Measurements from ENCODE around the gene ATG10.
"Not testable (repeated sequence)": the region's sequence is repeated elsewhere in the genome, so short reads cannot be mapped to it uniquely, and the experiment has no call there.

The ATG10 gene

DNA sequence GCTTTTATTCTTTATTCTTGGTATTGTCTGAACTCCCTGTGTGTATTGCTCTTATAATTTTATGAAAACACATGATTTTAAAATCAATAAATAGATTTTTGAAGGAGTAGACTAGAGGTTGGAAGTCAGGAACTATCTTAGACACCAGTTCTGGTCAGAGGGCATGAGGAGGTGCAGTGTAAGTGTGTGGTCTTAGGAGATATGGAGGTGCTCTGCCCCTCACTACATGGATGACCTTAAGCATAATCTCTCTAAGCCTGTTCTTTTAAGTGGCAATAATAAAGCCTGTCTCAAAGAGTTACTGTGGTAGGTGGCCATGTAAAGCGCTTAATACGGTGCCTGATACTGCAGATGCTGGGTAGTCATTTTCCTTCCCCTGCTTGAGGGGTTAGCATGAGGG lies 272.3 kb downstream of the ATG10 start:
- no peak for DNase-seq

DNA sequence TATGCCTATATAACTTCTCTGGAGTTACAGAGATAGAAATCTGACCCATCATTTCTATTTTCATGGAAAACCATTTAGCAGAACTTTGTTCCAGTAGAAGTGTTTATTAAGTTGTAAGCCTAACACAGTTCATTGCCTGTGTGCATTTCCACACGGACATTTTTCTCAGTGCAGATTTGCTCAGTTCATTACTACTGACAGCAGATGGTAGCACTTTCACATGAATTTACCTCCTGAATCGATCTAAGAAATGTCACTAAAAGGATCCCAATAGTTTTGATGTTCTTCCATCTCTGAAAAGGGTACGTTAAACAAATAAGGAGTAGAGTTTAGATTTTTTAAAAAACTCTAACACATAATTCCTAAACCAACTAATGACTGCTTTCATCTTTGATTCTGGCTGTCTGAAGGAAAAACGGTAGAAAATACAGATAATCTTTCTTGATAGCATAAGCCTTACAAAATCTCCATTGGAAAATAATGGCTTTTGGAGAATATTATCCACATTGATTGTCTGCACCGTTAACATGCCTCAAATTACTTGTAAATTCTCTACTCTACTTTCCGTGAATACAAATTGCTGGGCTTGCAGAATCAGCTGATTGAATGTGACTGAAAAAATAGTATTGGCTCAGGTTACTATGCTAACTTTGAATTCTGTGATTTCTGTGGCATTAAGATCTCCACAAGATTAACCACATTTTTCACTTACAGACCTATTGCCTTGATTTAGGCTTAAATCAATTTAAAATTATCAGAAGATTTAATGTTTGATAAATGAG lies 273.2 kb downstream of the ATG10 start:
- no peak for DNase-seq

DNA sequence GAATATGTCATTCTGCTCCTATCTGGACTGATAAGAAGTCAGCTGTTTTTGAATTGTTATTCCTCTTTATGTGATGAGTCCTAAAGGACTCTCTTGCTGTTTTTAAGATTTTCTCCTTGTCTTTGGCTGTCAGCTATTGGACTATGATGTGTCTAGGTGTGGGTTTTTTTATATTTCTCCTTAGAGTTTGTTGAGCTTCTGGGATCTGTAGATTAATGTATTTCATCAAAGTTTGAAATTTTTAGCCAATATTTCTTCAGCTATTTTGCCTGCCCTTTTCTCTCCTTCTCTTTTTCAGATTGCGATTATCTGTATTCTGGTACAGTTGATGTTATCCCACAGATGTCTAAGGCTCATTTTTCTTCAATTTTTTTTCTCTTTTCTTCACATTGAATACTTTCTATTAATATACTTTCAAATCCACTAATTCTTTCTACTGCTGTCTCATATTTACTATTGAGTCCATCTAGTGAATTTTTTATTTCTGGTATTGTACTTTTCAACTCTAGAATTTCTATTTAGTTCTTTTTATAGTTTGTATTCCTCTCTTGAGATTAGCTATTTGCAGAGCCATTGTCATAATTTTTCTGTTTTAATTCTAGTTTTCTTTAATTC lies 275.2 kb downstream of the ATG10 start:
- no peak for DNase-seq

DNA sequence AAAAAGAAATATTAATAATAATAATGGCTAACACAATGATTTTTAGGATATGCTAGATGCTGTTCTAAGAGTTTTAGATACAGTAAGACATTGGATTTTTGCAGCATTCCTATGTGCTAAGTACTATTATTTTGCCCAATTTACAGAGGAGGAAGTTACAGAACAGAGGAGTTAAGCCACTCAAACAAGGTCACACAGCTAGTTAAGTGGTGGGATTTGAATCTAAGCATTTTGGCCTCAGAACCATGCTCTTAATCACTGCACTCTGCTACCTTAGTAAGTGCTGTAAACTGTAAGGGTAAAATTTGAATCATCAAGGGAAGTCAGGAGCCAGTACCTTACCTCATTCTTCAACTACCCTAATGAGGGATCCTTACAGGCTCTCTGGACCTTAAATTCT lies 280.9 kb downstream of the ATG10 start:
- no peak for DNase-seq

DNA sequence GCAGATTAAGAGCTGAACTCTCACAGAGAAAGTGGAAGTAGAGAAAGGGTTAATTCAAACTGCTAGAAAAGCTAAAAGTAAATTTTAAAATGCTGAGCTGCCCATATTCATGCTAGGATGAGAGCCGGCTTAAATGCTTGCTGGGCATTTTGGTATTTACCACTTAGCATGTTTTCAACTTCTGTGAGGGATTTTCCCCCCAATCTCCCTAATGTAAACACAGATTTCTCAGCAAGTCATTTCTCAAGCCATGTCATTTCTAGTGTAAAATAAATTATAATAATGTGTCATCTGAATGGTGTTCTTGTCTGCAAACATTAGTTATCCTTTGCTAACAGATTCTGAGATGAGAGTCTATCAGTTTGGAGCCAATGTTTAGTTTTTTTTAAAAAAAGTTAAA lies 284.0 kb downstream of the ATG10 start:
- peak in 2 of 4 experiments; percentile 8 to 12 for DNase-seq

DNA sequence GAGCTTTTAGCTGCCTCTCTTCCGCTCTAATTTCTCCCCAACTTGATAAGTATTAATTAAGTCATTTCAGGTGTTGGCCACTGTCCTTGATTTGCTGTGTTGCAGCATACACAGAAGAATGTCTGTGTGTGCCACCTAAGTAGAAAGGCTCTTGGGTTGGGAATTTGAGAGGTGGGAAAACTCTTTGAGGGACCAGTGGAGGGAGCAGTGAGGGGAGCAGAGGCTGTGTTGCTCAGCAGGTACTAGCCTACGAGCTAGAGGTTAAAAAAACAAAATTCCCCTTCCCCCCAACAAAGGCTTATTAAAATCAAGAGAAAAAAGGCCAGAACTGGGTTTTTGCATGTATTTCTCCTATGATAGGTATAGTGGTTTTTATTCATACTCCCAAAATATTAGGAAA lies 285.4 kb downstream of the ATG10 start:
- DNase-seq: no peak

DNA sequence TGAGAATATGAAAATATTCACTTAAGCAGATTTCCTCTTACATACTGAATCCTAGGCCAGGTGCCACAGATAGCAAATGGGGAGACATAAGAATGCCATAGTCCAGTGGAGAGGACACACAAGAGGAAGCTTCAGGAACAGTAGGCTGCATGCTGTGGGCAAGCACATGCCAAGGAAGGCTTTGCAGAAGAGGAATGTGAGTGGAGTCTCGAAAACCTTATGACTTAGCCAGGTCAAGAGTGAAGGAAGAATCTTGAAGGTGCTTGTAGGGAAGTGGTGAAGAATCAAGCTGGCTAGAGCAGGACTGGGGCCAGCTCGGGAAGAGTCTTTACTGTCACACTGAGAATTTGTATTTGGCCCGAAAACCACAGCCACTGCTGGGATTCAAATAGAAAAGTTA lies 285.9 kb downstream of the ATG10 start:
- DNase-seq: peak in 2 of 4 experiments; percentile 6 to 8

DNA sequence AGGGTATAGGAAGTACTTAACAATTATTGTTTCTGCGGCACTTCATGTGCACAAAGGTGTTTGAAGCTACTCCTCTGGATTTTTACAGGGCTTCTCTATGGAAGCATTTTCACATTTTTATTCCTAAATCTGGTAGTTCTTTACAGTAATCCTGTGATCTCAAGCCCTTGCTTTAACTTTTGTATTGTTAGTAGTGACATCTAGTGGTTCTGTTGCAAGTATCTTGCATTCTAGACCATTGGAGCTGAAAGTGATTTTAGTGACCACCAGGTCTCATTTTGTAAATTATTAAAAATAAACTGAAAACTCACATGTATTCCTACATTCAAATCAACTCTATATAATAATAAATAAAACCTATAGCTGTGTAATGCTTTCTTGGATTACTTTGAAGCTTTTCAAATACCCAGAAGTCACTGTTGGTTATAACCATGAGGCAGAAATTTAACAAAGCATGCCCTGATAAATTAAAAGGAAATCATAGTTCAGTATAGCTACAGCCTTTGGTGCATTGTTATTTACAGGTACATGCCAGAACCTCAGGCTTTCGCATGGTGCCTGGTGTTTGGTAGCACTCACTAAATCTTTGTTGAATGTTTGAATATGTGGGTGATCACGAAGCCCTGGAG lies 287.5 kb downstream of the ATG10 start:
- peak in 2 of 4 experiments; percentile 25 to 40 for DNase-seq

DNA sequence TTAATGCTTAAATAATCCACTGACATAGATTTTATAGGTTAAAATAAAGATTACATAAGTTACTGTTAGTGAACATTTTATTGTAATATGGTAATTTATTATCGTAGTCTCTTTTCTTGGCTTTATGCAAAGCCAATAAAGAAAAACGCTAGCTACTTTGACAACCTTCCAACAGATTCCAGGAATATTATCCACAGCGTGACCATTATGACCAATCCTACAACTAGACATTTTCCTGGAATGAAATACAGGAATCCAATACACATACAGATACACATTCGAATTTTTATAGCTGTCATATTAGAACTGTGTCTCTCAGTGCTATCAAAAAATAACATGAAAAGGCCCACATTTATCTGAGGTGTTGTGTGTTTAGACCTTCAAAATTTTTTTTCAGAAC lies 293.2 kb downstream of the ATG10 start:
- no peak for DNase-seq

DNA sequence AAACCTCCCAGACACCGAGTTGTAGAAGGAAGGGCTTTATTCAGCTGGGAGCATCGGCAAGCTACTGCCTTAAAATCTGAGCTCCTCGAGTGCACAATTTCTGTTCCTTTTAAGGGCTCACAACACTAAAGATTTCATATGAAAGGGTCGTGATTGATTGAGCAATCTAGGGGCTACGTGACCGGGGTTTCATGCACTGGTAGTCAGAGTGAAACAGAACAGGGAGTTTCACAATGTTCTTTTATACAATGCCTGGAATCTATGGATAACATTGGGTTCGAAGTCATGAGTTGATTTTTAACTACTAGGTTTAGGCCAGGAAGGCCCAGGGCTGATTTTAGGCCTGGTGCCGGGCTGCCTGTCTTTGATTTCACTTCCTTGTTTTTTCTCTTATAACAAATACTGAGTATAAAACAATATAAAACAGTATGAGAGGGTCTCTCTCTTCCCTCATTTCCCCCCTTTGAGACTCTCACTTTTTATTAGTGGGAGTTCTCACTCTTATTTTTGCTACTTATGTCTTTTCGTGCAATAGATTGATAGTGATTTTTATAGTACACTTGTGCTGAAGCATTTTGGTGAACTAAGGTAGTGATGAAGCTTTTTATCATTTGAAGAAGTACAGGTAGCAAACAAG lies 295.6 kb downstream of the ATG10 start:
- DNase-seq: not testable (repeated sequence)

DNA sequence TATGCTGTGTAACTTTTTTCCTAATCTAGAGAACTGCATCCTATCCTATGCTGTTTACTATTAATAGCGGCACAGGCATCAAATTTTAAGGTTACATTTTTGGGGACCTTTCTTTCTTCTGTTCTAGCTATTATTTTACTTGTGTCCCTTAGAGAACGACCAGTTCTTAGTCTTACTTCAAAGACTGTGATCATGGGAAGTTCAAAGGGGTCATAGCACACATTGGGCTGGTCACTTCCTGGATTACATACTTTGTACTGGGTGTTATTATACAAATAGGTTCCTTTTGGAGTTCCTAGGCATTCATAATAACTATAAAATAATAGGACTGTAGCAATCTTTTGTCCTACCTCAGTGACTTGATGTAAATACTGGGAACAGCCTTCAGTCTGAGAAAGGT lies 297.5 kb downstream of the ATG10 start:
- DNase-seq: not testable (repeated sequence)

DNA sequence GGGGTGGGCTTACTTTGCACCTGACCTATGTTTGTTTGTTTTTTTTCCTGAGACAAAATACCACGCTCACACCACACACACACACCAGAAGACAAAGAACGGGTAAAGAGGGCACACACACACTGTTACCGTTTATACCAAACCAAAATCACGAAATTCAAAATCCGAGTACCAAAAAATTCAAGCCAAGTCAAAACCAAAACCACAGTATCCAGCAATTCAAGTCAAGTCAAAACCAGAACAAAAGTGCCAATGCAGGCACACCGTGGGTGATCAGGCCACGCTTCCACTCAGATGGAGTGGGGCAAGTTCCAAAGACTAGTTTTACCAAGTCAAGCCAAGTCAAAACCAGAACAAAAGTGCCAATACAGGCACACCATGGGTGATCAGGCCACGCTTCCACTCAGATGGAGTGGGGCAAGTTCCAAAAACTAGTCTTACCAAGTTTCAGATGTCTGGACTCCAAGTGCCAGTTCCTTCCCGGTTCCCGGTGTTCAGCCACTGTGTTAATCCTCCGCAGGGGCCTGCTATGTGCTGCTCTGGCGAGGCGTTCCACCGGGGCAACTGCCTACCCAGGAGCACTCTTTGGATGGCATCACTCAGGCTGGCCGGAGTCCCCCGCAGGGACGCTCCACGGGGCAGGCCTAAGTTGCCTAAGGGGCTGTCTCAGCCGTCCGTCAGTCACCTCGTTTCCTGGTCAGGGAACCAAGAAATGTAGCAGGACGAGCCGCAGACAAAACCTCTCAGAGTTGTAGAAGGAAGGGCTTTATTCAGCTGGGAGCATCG lies 300.9 kb downstream of the ATG10 start:
- DNase-seq: not testable (repeated sequence)

DNA sequence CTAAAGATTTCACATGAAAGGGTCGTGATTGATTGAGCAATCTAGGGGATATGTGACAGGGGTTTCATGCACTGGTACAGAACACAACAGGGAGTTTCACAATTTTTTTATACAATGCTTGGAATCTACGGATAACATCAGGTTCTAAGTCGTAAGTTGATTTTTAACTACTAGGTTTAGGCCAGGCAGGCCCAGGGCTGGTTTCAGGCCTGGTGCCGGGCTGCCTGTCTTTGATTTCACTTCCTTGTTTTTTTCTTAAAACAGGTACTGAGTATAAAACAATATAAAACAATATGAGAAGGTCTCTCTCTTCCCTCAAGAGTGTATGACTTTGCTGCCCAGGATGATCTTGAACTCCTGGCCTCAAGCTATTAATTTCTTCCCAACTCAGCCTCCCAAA lies 301.6 kb downstream of the ATG10 start:
- DNase-seq: not testable (repeated sequence)

DNA sequence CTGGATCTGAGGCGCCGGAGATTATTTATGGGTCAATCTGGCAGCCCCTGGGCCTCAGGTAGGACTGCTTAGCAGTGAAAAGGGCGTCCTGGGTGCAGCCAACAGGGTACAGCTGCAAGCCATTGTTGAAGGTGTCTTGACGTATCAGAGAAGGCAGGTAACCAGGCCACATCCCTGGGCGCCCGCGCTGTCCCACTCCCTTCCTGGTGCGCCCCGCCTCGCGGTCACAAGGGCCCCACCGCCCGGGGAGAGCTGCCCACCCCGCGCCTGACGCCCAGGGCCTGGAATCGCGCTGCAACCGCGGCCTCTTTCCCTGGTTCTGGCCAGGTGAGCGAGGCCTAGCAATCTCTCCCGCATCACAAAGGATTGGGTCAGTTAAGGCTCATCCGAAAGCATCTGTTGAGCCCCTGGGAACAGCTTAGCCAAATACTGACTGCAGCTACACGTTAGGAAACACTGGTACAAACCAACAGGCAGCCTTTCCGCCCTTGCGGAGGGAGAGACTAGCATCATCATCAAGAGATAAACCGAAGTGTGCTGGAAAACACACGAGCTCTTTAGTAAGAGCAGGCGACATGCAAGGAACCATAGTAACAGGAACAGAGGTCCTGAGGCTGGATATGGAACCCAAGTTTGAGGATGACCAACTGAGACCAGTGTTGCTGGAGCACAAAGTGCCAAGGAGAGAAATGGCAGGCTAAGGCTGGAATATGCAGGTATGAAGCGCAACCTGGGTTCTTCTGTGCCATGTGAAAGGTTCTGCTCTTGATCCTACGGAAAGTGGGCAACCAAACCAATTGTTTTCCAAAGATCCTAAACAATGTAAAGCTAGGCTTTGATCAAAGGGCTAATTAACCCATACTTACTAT lies 302.8 kb downstream of the ATG10 start:
- no peak for DNase-seq

DNA sequence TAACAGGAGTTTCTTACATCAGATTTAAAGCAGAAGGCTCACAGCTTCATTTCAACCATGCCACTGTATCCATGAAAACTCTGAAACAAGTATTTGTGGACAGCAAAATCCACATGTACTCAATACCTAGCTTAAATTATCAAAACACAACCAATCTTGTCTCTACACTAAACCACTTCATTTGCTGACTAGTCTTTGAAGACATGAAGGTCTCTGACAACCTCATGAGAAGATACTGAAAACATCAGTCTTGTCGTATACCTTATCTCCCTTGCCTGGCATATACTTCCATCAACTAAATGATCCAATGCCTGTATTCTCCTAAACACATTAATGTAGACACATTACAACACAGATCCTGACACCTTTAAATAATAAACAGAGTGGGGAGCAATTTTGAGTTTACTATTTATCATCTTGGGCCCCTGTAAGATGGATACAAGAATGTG lies 303.4 kb downstream of the ATG10 start:
- DNase-seq: no peak

DNA sequence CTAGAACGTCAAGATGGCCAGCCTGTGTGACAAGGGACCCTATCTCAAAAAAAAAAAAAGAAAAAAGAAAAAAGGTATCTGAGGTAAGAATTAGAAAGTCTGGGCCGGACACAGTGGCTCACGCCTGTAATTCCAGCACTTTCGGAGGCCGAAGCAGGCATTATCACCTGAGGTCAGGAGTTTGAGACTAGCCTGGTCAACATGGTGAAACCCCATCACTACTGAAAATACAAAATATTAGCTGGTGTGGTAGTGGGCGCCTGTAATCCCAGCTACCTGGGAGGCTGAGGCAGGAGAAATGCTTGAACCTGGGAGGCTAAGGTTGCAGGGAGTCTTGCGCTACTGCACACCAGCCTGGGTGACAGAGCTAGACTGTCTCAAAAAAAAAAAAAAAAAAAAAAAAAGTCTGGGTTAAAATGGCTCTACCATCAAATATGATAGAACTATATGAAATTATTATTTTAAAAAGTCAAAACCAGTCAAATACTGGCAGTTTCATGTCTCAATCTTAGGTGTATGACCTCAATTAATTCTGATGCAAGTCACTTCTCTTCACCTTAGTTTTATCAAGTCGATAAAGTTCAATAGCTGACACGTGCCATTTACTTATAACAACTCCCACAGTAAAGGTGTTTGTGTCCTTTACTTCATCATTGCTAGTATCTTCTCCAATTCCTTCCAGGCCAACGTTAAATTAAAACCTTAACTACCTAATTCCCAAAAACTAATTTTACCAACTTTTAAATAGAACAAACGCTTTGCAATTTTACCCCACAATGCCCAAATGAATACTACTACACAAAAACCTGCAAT lies 305.2 kb downstream of the ATG10 start:
- no peak for DNase-seq

DNA sequence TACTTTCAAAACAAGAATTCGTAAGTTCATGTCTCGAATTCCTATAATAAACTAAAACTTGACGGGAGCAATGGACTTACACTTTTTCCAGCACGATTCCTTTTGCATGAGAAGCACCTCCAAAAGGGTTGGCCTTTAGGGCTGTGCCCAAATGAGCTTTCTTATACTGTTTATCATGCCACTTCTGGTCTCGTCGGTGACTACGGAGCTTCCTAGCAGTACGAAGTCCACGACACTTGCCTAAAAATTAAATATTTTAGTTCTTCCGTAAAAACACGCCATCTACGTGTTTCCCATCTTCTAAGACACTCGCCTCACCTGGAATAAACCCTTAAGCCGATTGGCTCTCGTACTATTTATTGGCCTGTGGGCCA lies 305.8 kb downstream of the ATG10 start:
- DNase-seq: peak; percentile 13 to 26 (median 20)

DNA sequence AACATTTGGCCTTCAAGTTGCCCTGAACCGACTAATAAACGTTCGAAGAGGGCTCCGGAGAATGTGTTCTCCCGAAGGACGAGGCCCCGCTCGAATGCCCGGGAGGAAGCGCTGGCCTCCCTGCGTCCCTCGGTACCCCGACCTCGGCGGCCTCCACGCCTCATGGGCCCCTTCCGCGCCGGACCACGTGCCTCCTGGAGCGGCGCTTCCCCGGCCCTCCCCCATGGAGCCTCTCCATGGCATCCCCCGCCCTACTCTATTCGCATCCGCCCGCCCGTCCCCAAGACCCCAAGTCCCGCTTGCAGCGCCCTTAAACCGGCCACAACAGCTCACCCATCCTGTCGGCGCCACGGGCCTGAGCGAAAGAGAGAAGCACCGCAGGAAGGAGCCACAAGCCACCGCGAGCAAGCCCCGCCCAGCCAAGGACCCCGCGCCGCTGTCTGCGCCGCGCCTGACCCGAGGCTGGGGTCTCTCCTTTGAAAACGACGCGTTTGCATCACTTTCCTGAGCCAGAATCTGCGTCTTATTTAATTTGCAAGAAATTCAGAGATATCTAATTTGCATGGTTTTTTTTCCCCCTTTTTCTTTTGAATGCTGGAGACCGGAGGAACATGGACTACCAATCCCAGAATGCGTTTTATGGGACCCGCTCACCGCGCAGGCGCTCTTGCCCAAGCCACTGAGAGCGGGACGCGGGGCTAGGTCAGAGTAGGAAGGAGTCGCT lies 306.3 kb downstream of the ATG10 start, which contains the start of gene RPS23:
Gene RPS23 (minus strand): TSS at position 368 of the 724 bp plus-strand sequence. CDS start 31 bp downstream, at position 337.
- DNase-seq: peak; percentile 93 to 97 (median 96)

DNA sequence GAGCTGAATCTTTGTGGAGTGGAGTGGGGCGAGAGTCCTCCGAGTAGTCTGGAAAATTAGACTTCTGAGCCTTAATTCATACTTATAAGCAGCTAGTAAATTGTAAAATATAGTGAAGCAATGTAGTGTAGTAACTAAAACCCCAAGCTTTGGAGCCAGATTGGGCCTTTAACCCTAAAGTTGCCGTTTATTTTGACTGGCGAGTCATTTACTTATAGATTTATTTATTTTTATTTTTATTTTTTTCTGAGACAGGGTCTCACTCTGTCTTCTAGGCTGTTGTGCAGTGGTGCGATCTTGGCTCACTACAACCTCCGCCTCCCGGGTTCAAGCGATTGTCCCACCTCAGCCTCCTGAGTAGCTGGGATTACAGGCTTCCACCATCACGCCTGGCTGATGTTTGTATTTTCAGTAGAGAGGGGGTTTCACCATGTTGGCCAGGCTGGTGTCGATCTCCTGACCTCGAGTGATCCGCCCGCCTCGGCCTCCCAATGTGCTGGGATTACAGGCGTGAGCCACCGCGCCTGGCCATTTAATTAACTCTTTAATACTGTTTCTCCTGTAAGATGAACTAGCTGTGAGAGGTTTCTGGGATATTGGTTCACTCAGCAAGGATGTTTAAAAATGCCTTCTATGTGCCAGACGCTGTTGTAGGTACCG lies 307.0 kb downstream of the ATG10 start:
- DNase-seq: no peak
